Sigmoid colon (tissue), 7 donors: ENCODE results near the gene COX4I1. TPM values are rescaled to one million over a fixed set of nuclear protein-coding genes. Genes with fewer than 3 reads are reported as not detected.

Experiments used
- DNase-seq: peaks from one replicate; pipeline ENCODE4 v3.0.0-alpha.2; 2019
- H3K27ac ChIP-seq, 4 donors: fragments of 200-600 bp; sonication (generic); one replicate each; pipeline ENCODE4 v1.5.1; 2016 to 2019; ENCODE audit warnings: mild to moderate bottlenecking in 1 of 4
- H3K27me3 ChIP-seq, 3 donors: fragments of 200-600 bp; sonication (generic); one replicate each; pipeline ENCODE4 v1.5.1; 2019; ENCODE audit warnings: mild to moderate bottlenecking in 1 of 3
- H3K36me3 ChIP-seq, 4 donors: fragments of 200-600 bp; sonication (generic); one replicate each; pipeline ENCODE4 v1.5.1; 2016 to 2019
- H3K4me1 ChIP-seq, 4 donors: fragments of 200-600 bp; sonication (generic); one replicate each; pipeline ENCODE4 v1.5.1; 2017 to 2019
- H3K4me3 ChIP-seq, 4 donors: fragments of 200-600 bp; sonication (generic); one replicate each; pipeline ENCODE4 v1.5.1; 2017 to 2019; ENCODE audit warnings: mild to moderate bottlenecking in 2 of 4, moderate library complexity in 1 of 4
- H3K9me3 ChIP-seq, 4 donors: fragments of 200-600 bp in 3 of 4; sonication (generic) in 3 of 4; one replicate each; pipeline versions ENCODE4 v1.5.1 to v1.6.1; 2013 to 2019
- CTCF ChIP-seq, 4 experiments: fragments of 450-650 bp in 3 of 4; fragments of 200-600 bp in 1 of 4; IDR thresholded peaks; one replicate each; pipeline ENCODE4 v1.5.1; 2016 to 2019; ENCODE audit warnings: antibody characterized with exemption in 4 of 4, mild to moderate bottlenecking in 3 of 4, moderate library complexity in 2 of 4
- EP300 ChIP-seq, 4 donors: sonication (generic); formaldehyde crosslinking; IDR thresholded peaks; one replicate each; pipeline ENCODE4 v1.6.1; 2017; ENCODE audit warnings: antibody characterized with exemption in 4 of 4
- POLR2A ChIP-seq, 2 donors: fragments of 450-650 bp; IDR thresholded peaks; one replicate each; pipeline ENCODE4 v1.6.1; 2016; ENCODE audit warnings: antibody characterized with exemption in 2 of 2, mild to moderate bottlenecking in 2 of 2, moderate library complexity in 2 of 2
- POLR2AphosphoS5 ChIP-seq, 4 donors: sonication (generic); formaldehyde crosslinking; IDR thresholded peaks; one replicate each; pipeline ENCODE4 v1.6.1; 2017; ENCODE audit warnings: antibody characterized with exemption in 4 of 4
- WGBS, 2 donors: extraction: QIAGEN DNeasy Blood & Tissue Kit; methylation state at CpG; one replicate each; pipeline ENCODE4 v1.1.7; 2013; 5-methylcytosine and 5-hydroxymethylcytosine counted together
- intact Hi-C: fragments of 100-400 bp; cut with DNase I; formaldehyde crosslinking; loops from one replicate; pipeline ENCODE4 v1.15.1; 2023
- polyA plus RNA-seq, 3 donors: library from polyadenylated mRNA; stranded (reverse); fragments of 200-250 nt; gene quantifications; one replicate each; pipeline ENCODE4 v1.2.3, GENCODE V29; 2013
- total RNA-seq, 4 donors: library from RNA; depleted of rRNA; stranded (reverse); fragments of >200 nt; gene quantifications; one replicate each; pipeline ENCODE4 v1.1.0, GENCODE V29; 2016
- donor health status: healthy with polysubstance abuse.
- donor health status: Bipolar disorder and iron deficiency.
- donor health status: healthy.

COX4I1 gene
- total and polyA plus RNA-seq, 7 donors = 700 to 1,922 (median 868) TPM

- peaks cover 0 to 22% (median 16%) of the 10 kb centered on the region in 4 donors for H3K4me1 ChIP-seq
- TF ChIP-seq POLR2A (IDR thresholded peaks at IDR 0.05) (no peak), CTCF (IDR thresholded peaks at IDR 0.05) (no peak), POLR2AphosphoS5 (IDR thresholded peaks at IDR 0.05) (no peak), EP300 (IDR thresholded peaks at IDR 0.05) (no peak)
- 73 to 78% methylated on average over 22 of the region's 22 CpGs for WGBS, 2 donors
- DNase-seq = no peak
- no peaks in the 10 kb centered on the region for H3K36me3 ChIP-seq
- no peaks in the 10 kb centered on the region for H3K9me3 ChIP-seq
- no peak overlapping the region for H3K27ac ChIP-seq
- H3K4me3 ChIP-seq = no peak overlapping the region
- H3K27me3 ChIP-seq = peaks cover 5 to 50% (median 7%) of the 10 kb centered on the region in 3 donors
- intact Hi-C loops = no loop called here
Measured at GRCh38 chr16:85833219-85833920, 33.9 kb downstream of the COX4I1 start.

GRCh38 chr16:85834741-85835140 is 35.2 kb downstream of the COX4I1 start:
- 93 to 94% methylated on average over 5 of the region's 5 CpGs for WGBS, 2 donors
- Histone ChIP-seq H3K27ac (no peak overlapping the region), H3K27me3 (peaks cover 5 to 63% (median 11%) of the 10 kb centered on the region in 3 donors), H3K9me3 (no peaks in the 10 kb centered on the region), H3K4me1 (peaks cover 0 to 21% (median 15%) of the 10 kb centered on the region in 4 donors), H3K4me3 (no peak overlapping the region), H3K36me3 (no peaks in the 10 kb centered on the region)
- DNase-seq = no peak
- intact Hi-C loops = no loop called here
- TF ChIP-seq EP300 (IDR thresholded peaks at IDR 0.05) (no peak), CTCF (IDR thresholded peaks at IDR 0.05) (no peak), POLR2A (IDR thresholded peaks at IDR 0.05) (no peak), POLR2AphosphoS5 (IDR thresholded peaks at IDR 0.05) (no peak)

- H3K27me3 ChIP-seq = peaks cover 5 to 63% (median 11%) of the 10 kb centered on the region in 3 donors
- TF ChIP-seq POLR2AphosphoS5 (IDR thresholded peaks at IDR 0.05) = no peak
- TF ChIP-seq POLR2A (IDR thresholded peaks at IDR 0.05) = no peak
- TF ChIP-seq CTCF (IDR thresholded peaks at IDR 0.05) = no peak
- no peak for TF ChIP-seq EP300 (IDR thresholded peaks at IDR 0.05)
- no peaks in the 10 kb centered on the region for H3K9me3 ChIP-seq
- H3K27ac ChIP-seq = no peak overlapping the region
- WGBS, 2 donors = 79 to 84% methylated on average over 21 of the region's 21 CpGs
- DNase-seq = no peak
- H3K4me1 ChIP-seq = peaks cover 0 to 21% (median 15%) of the 10 kb centered on the region in 4 donors
- H3K4me3 ChIP-seq = no peak overlapping the region
- intact Hi-C loops = no loop called here
- no peaks in the 10 kb centered on the region for H3K36me3 ChIP-seq
Measured at GRCh38 chr16:85835227-85835751, 35.8 kb downstream of the COX4I1 start.

- Histone ChIP-seq H3K27me3 (peaks cover 5 to 63% (median 11%) of the 10 kb centered on the region in 3 donors), H3K36me3 (no peaks in the 10 kb centered on the region), H3K4me3 (no peak overlapping the region), H3K27ac (peak overlapping the region in 1 of 4 donors; percentile 1), H3K4me1 (peaks cover 0 to 21% (median 15%) of the 10 kb centered on the region in 4 donors), H3K9me3 (no peaks in the 10 kb centered on the region)
- intact Hi-C loops = no loop called here
- TF ChIP-seq POLR2AphosphoS5 (IDR thresholded peaks at IDR 0.05) = peak in 2 of 4 donors; percentile 30 to 39
- TF ChIP-seq POLR2A (IDR thresholded peaks at IDR 0.05) = no peak
- no peak for TF ChIP-seq EP300 (IDR thresholded peaks at IDR 0.05)
- no peak for TF ChIP-seq CTCF (IDR thresholded peaks at IDR 0.05)
- no peak for DNase-seq
- WGBS, 2 donors = 74 to 85% methylated on average over 22 of the region's 22 CpGs
Measured at GRCh38 chr16:85835956-85836705, 36.6 kb downstream of the COX4I1 start.
